SIG-M5 treated with dmso at 0.1 percent for 504 hours (cell line): ENCODE data around the gene EPB41L5.
"Not testable (repeated sequence)": the region's sequence is repeated elsewhere in the genome, so short reads cannot be mapped to it uniquely, and the experiment has no call there.

Source experiments
- DNase-seq: peaks from one replicate; lab custom pipeline; 2025; ENCODE audit not compliant: unreplicated experiment; lab: John Stamatoyannopoulos, UW

Gene EPB41L5

GRCh38 chr2:120012771-120013596, at the start of gene EPB41L5:
Gene EPB41L5 (plus strand): TSS chr2:120013077. CDS start chr2:120019085, 6,008 bp downstream.
- DNase-seq = peak; percentile 88

- no peak for DNase-seq
Observed at GRCh38 chr2:119981896-119982295, 31.0 kb upstream of the EPB41L5 start.

GRCh38 chr2:119982506-119982905, 30.4 kb upstream of the EPB41L5 start:
- DNase-seq = no peak

- no peak for DNase-seq
Observed at GRCh38 chr2:119983108-119983507, 29.8 kb upstream of the EPB41L5 start.

- no peak for DNase-seq
Observed at GRCh38 chr2:119996148-119996547, 16.7 kb upstream of the EPB41L5 start.

- not testable (repeated sequence) for DNase-seq
Observed at GRCh38 chr2:119996896-119997891, 15.7 kb upstream of the EPB41L5 start.

- no peak for DNase-seq
Observed at GRCh38 chr2:120001471-120001870, 11.4 kb upstream of the EPB41L5 start.

GRCh38 chr2:120004254-120004653, 8.6 kb upstream of the EPB41L5 start:
- DNase-seq = no peak

- DNase-seq = peak; percentile 72
Observed at GRCh38 chr2:120005834-120006521, 6.9 kb upstream of the EPB41L5 start.

- DNase-seq = no peak
Observed at GRCh38 chr2:120007851-120008250, 5.0 kb upstream of the EPB41L5 start.

GRCh38 chr2:120012363-120012762, 514 bp upstream of the EPB41L5 start:
- DNase-seq = no peak

- no peak for DNase-seq
Observed at GRCh38 chr2:120013597-120014223, 833 bp downstream of the EPB41L5 start.

- DNase-seq = no peak
Observed at GRCh38 chr2:120014226-120014980, 1.5 kb downstream of the EPB41L5 start.

GRCh38 chr2:120016800-120017199, 3.9 kb downstream of the EPB41L5 start:
- no peak for DNase-seq

- no peak for DNase-seq
Observed at GRCh38 chr2:120017201-120017600, 4.3 kb downstream of the EPB41L5 start.

- DNase-seq = no peak
Observed at GRCh38 chr2:120018549-120018948, 5.7 kb downstream of the EPB41L5 start.

- DNase-seq = no peak
Observed at GRCh38 chr2:120020554-120020953, 7.7 kb downstream of the EPB41L5 start.

- DNase-seq = not testable (repeated sequence)
Observed at GRCh38 chr2:120022505-120022904, 9.6 kb downstream of the EPB41L5 start.

GRCh38 chr2:120026890-120027289, 14.0 kb downstream of the EPB41L5 start:
- no peak for DNase-seq

GRCh38 chr2:120028795-120029194, 15.9 kb downstream of the EPB41L5 start:
- DNase-seq = no peak
